HCT116 (cell line): Measurements from ENCODE around the gene KIF14. TPM values are rescaled to one million over a fixed set of nuclear protein-coding genes. Genes with fewer than 3 reads are reported as not detected.

Experiments used
- ATAC-seq: fragments of 200-7000 bp; cut with Tn5 transposase; 2 replicates; pipeline ENCODE4 v1.9.1; 2020; ENCODE audit warnings: mild to moderate bottlenecking, moderate library complexity
- BruUV-seq: library from RNA; stranded (reverse); fragments of 400-500 nt; replicated peaks from 2 replicates; lab custom pipeline; 2021; lab: Mats Ljungman, UMichigan
- CTCF ChIA-PET: fragments of 300-600 bp; sonication (Branson Sonifier 250); formaldehyde crosslinking; loops from one replicate; lab custom pipeline; 2021; ENCODE audit warnings: antibody characterized with exemption; lab: Charles Lee
- POLR2A ChIA-PET: fragments of 300-600, 350-600 bp; sonication (Branson Sonifier 250); formaldehyde crosslinking; loops from one replicate; lab custom pipeline; 2021; ENCODE audit warnings: antibody characterized with exemption; lab: Charles Lee
- RAD21 ChIA-PET, 2 experiments: fragments of 300-600 bp; sonication (Branson Sonifier 250); formaldehyde crosslinking; loops; one replicate each; lab custom pipeline; 2023; ENCODE audit warnings: low total read pairs in 2 of 2; ENCODE audit not compliant: uncharacterized antibody in 2 of 2, unreplicated experiment in 2 of 2, low non-redundant PET in 1 of 2; lab: Charles Lee
- DNase-seq: peaks from one replicate; pipeline ENCODE4 v3.0.0-alpha.2; 2010; ENCODE audit warnings: low read depth, low spot score
- H2AFZ ChIP-seq: fragments of 200-600 bp; shearing (Covaris generic), sonication (generic); 2 replicates; pipeline ENCODE4 v1.6.1; 2017; ENCODE audit warnings: low read depth, mixed run types, mixed read lengths, antibody characterized with exemption, low read length; ENCODE audit not compliant: poor library complexity, severe bottlenecking
- H3K27ac ChIP-seq: 2 replicates; pipeline ENCODE4 v1.5.1; 2012; ENCODE audit warnings: low read depth, low read length
- H3K27me3 ChIP-seq: fragments of 200-600 bp; sonication (generic); 2 replicates; pipeline ENCODE4 v1.6.1; 2016; ENCODE audit warnings: mixed run types, low read length, mixed read lengths; ENCODE audit not compliant: insufficient read depth
- H3K36me3 ChIP-seq, 2 experiments: fragments of 200-500 bp in 1 of 2; fragments of 200-600 bp in 1 of 2; sonication (Bioruptor generic) in 1 of 2; sonication (generic) in 1 of 2; 2 replicates each; pipeline versions ENCODE4 v1.5.1 to v1.6.1; 2014 to 2016; ENCODE audit warnings: low read length in 2 of 2, inconsistent platforms in 1 of 2, mixed read lengths in 1 of 2, mixed run types in 1 of 2; ENCODE audit not compliant: insufficient read depth in 2 of 2, control insufficient read depth in 1 of 2
- H3K4me1 ChIP-seq, 2 experiments: fragments of 200-600 bp in 1 of 2; sonication (generic) in 1 of 2; 2 replicates each; pipeline versions ENCODE4 v1.5.1 to v1.6.1; 2012 to 2017; ENCODE audit warnings: low read length in 2 of 2, inconsistent platforms in 1 of 2, mild to moderate bottlenecking in 1 of 2, mixed read lengths in 1 of 2, mixed run types in 1 of 2, moderate library complexity in 1 of 2; ENCODE audit not compliant: insufficient read depth in 2 of 2, control insufficient read depth in 1 of 2
- H3K4me2 ChIP-seq: fragments of 200-600 bp; sonication (generic); 2 replicates; pipeline ENCODE4 v1.6.1; 2017; ENCODE audit warnings: mixed run types, low read length, mixed read lengths
- H3K4me3 ChIP-seq, 2 experiments: fragments of 200-600 bp in 1 of 2; sonication (generic) in 1 of 2; replicated peaks in 1 of 2; 2 replicates each; pipeline ENCODE4 v1.5.1; 2011 to 2016; ENCODE audit warnings: low read length in 2 of 2, control low read depth in 1 of 2, low read depth in 1 of 2, mild to moderate bottlenecking in 1 of 2, mixed read lengths in 1 of 2, mixed run types in 1 of 2
- H3K79me2 ChIP-seq: fragments of 200-600 bp; sonication (generic); 2 replicates; pipeline ENCODE4 v1.6.1; 2017; ENCODE audit warnings: mild to moderate bottlenecking, mixed run types, low read length, moderate library complexity, mixed read lengths; ENCODE audit not compliant: insufficient read depth
- H3K9ac ChIP-seq: fragments of 200-600 bp; sonication (generic); 2 replicates; pipeline ENCODE4 v1.6.1; 2016; ENCODE audit warnings: low read length, mixed read lengths
- H3K9me2 ChIP-seq: fragments of 200-600 bp; sonication (generic), shearing (Covaris generic); 2 replicates; pipeline ENCODE4 v1.6.1; 2017; ENCODE audit warnings: mixed run types, mild to moderate bottlenecking, moderate library complexity; ENCODE audit not compliant: insufficient read depth
- H3K9me3 ChIP-seq, 2 experiments: fragments of 200-500 bp in 1 of 2; fragments of 200-600 bp in 1 of 2; sonication (Bioruptor generic) in 1 of 2; sonication (generic) in 1 of 2; 2 replicates each; pipeline ENCODE4 v1.6.1; 2014 to 2017; ENCODE audit warnings: low read length in 2 of 2, mixed read lengths in 2 of 2, inconsistent platforms in 1 of 2, low read depth in 1 of 2, mild to moderate bottlenecking in 1 of 2, mixed run types in 1 of 2, moderate library complexity in 1 of 2; ENCODE audit not compliant: control insufficient read depth in 1 of 2, insufficient read depth in 1 of 2
- H4K20me1 ChIP-seq: fragments of 200-600 bp; sonication (generic), shearing (Covaris generic); 2 replicates; pipeline ENCODE4 v1.6.1; 2017; ENCODE audit warnings: mixed run types, mild to moderate bottlenecking, moderate library complexity; ENCODE audit not compliant: insufficient read depth
- ATF3 ChIP-seq: IDR thresholded peaks from 2 replicates; pipeline ENCODE4 v1.6.1; 2012
- CEBPB ChIP-seq: IDR thresholded peaks from 2 replicates; pipeline ENCODE4 v1.6.1; 2012; ENCODE audit warnings: low read depth
- EGR1 ChIP-seq: IDR thresholded peaks from 2 replicates; pipeline ENCODE4 v1.6.1; 2012; ENCODE audit warnings: low read depth
- EZH2 ChIP-seq: fragments of 200-600 bp; sonication (generic); IDR thresholded peaks from 2 replicates; pipeline ENCODE4 v1.6.1; 2017; ENCODE audit warnings: antibody characterized with exemption, mixed run types
- EZH2phosphoT487 ChIP-seq: fragments of 200-600 bp; IDR thresholded peaks from 2 replicates; pipeline ENCODE4 v1.6.1; 2018; ENCODE audit warnings: antibody characterized with exemption, borderline replicate concordance
- JUND ChIP-seq: IDR thresholded peaks from 2 replicates; pipeline ENCODE4 v1.6.1; 2012
- MAX ChIP-seq: IDR thresholded peaks from 2 replicates; pipeline ENCODE4 v1.6.1; 2012
- POLR2A ChIP-seq: IDR thresholded peaks from 2 replicates; pipeline ENCODE4 v1.7.0; 2011; ENCODE audit warnings: borderline replicate concordance; ENCODE audit not compliant: insufficient read depth, insufficient read length; ENCODE audit errors: extremely low read depth
- POLR2AphosphoS5 ChIP-seq: IDR thresholded peaks from 2 replicates; pipeline ENCODE4 v1.6.1; 2011; ENCODE audit warnings: mild to moderate bottlenecking, low read depth, low read length, moderate library complexity
- RAD21 ChIP-seq: IDR thresholded peaks from 2 replicates; pipeline ENCODE4 v1.6.1; 2012; ENCODE audit warnings: low read depth, mild to moderate bottlenecking
- REST ChIP-seq: IDR thresholded peaks from 2 replicates; pipeline ENCODE4 v1.6.1; 2012; ENCODE audit warnings: low read depth
- SIN3A ChIP-seq: IDR thresholded peaks from 2 replicates; pipeline ENCODE4 v1.6.1; 2012; ENCODE audit warnings: low read depth
- SP1 ChIP-seq: IDR thresholded peaks from 2 replicates; pipeline ENCODE4 v1.6.1; 2012; ENCODE audit warnings: low read depth
- SRF ChIP-seq: IDR thresholded peaks from 2 replicates; pipeline ENCODE4 v1.6.1; 2012; ENCODE audit warnings: low read depth
- TCF7L2 ChIP-seq: IDR thresholded peaks from 2 replicates; pipeline ENCODE4 v1.7.0; 2011; ENCODE audit warnings: borderline replicate concordance, inconsistent platforms; ENCODE audit not compliant: insufficient read depth, insufficient read length; ENCODE audit errors: extremely low read depth
- ZBTB33 ChIP-seq: IDR thresholded peaks from 2 replicates; pipeline ENCODE4 v1.6.1; 2011; ENCODE audit warnings: mild to moderate bottlenecking, low read length, moderate library complexity; ENCODE audit not compliant: insufficient replicate concordance; ENCODE audit errors: extremely low read depth
- ZFX ChIP-seq: fragments of 450-650 bp; IDR thresholded peaks from 2 replicates; pipeline ENCODE4 v1.6.1; 2017
- ZNF274 ChIP-seq: fragments of 200-500 bp; sonication (Bioruptor generic); IDR thresholded peaks from 2 replicates; pipeline ENCODE4 v1.6.1; 2014; ENCODE audit warnings: mild to moderate bottlenecking, low read depth, low read length, inconsistent platforms
- intact Hi-C: fragments of 100-400 bp; cut with micrococcal nuclease; formaldehyde crosslinking; loops from 2 replicates; pipeline ENCODE4 v1.10.0; 2022
- total RNA-seq: library from RNA; stranded (reverse); gene quantifications from one replicate; pipeline ENCODE4 v1.2.1, GENCODE V29; 2021; ENCODE audit not compliant: unreplicated experiment

KIF14 gene
- total RNA-seq, 1 experiment from 2014 or later = 21.8 TPM

GRCh38 chr1:200658037-200658818, 37.7 kb upstream of the KIF14 start:
- H3K4me1 ChIP-seq = peaks cover 20 to 46% of the 10 kb centered on the region in 2 experiments
- H3K9me3 ChIP-seq = no peaks in the 10 kb centered on the region
- H3K36me3 ChIP-seq = peaks cover 0 to 6% of the 10 kb centered on the region in 2 experiments; a peak in 1 of 4 replicates
- no peak overlapping the region for H3K4me3 ChIP-seq
- TF ChIP-seq CEBPB (no peak), EGR1 (no peak), ATF3 (no peak), ZBTB33 (no peak), ZFX (no peak), JUND (no peak), TCF7L2 (no peak), EZH2 (no peak), REST (no peak), SP1 (no peak), SIN3A (no peak), ZNF274 (no peak), POLR2A (no peak), RAD21 (no peak), EZH2phosphoT487 (no peak), SRF (no peak), MAX (no peak), POLR2AphosphoS5 (no peak)
- no peaks in the 10 kb centered on the region for H3K9me2 ChIP-seq
- no peaks in the 10 kb centered on the region for H3K79me2 ChIP-seq
- no peak for DNase-seq
- H3K27me3 ChIP-seq = no peaks in the 10 kb centered on the region
- no peaks in the 10 kb centered on the region for H4K20me1 ChIP-seq
- no peak overlapping the region for H2AFZ ChIP-seq
- H3K27ac ChIP-seq = no peak overlapping the region
- no peak overlapping the region for H3K9ac ChIP-seq
- POLR2A ChIA-PET = interaction anchor here (0.8 to 1.3 kb wide), 2 partner anchors 10 to 431 kb away, joined by 3 read pairs; no protein-coding TSS in a partner anchor
- no peak overlapping the region for H3K4me2 ChIP-seq
- CTCF ChIA-PET = no interaction called here
- no TSS peak for BruUV-seq
- intact Hi-C loops = no loop called here
- no peak for ATAC-seq
- RAD21 ChIA-PET = no interaction called here
